GM21529 (cell line): ENCODE results near the gene ATP2C2.
A peak's percentile ranks its signal among the peaks of the same experiment; 100 is the strongest.

Source experiments
- ATAC-seq: cut with Tn5 transposase; IDR thresholded peaks from one replicate; pipeline ENCODE4 v1.9.1; 2021; ENCODE audit not compliant: unreplicated experiment

Gene ATP2C2

GRCh38 chr16:84487358-84487757, 119.0 kb downstream of the ATP2C2 start:
- no peak for ATAC-seq

DNA sequence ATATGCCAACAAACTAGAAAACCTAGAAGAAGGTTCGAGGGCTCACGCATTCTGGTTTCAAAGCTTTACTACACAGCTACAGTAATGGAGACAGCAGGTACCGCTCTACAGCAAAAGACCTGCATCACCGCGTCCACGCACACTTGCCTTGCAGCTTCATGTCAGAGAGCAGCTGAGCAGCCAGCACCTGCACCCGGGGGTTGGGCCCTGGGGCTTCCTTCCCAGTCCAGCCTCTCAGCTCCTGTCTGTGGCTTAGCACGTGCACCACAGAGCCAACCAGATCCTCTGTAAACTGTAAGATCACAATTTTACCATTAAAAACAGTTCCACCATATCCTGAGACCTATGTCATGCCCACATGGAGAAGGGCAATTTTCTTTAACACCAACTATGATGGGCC, 120.8 kb downstream of the ATP2C2 start:
- no peak for ATAC-seq

DNA sequence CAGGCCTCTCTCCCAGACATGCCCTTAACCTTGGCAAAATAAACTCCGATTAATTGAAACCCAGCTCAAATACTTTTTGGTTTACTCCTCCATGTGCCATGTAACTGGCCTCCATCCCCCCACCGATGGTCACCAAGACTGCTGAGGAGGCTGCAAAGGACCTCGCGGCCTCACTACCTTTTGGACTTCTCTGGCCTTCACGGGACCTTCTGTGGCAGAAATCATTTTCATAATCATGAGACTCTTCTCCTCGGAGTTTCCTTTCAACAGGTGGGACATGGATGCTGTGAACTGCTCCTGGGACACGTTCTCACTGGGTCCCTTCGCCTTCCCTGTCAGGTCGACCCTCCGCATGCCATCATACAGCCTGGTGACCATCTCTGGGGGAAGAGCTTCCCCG, 127.2 kb downstream of the ATP2C2 start:
- no peak for ATAC-seq

DNA sequence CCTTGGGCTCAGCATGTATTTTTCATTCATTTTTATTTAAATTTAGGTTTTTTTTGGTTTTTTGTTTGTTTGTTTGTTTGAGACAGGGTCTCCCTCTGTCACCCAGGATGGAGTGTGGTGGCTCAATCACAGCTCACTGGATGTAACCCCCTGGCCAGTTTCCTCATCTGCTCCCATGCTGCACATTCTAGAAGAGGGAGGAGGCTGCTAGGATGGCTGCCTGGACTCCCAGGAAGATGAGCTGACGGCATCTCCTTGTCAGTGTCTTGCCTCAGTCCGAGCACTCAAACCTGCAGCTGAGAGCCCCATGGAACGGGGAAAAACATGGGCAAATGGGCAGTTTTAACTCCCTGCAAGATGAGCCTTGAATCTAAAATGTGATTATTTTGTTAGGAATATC, 128.7 kb downstream of the ATP2C2 start:
- ATAC-seq, result no peak

DNA sequence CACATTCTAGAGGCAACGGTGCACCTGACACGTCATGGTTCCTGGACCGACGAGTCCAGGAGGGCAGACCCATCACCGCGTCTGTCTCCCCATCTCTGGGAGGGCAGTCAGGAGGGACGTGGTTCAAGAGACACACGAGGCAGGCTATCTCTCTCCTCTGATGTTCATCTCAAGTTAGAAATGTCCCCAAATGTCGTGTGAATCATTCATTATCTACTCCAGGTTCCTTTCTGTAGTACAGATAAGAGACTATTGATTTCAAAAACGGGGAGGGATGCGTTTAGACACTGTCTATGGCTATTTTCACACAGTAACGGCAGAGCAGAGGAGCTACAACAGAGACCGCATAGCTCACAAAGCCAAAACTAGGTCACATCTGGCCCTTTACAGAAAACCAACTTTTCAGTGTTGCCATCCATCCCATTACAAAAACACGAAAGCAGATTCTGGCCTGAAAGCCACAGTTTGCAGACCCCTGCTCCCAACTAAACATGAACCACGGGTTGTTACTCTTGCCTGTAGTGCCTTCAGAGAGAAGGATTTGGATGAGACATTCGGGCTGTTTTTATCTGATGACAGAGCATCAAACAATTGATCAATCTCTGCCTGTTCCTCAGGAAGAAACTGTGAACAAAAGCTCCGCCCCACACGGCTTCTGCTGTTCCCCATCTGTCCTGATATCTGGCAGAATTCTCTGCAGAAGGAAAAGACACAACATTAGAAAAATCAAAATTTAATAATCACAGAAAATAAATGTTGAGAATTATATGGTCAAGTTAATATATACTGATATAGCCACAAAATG, 129.3 kb downstream of the ATP2C2 start:
- no peak for ATAC-seq

DNA sequence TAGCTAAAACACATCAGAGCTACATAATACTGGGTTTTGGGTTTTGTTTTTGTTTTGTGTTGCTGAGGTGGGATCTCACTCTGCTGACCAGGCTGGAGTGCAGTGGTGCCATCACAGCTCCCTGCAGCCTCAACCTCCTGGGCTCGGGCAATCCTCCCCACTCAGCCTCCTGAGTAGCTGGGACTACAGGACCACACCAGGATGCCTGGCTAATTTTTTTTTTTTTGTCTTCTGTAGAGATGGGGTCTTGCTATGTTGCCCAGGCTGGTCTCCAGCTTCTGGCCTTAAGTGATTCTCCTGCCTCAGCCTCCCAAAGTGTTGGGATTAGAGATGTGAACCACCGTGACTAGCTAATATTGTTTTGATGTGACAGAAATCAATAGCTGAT, 129.9 kb downstream of the ATP2C2 start:
- ATAC-seq, result no peak

GRCh38 chr16:84498859-84499620, 130.7 kb downstream of the ATP2C2 start:
- no peak for ATAC-seq

DNA sequence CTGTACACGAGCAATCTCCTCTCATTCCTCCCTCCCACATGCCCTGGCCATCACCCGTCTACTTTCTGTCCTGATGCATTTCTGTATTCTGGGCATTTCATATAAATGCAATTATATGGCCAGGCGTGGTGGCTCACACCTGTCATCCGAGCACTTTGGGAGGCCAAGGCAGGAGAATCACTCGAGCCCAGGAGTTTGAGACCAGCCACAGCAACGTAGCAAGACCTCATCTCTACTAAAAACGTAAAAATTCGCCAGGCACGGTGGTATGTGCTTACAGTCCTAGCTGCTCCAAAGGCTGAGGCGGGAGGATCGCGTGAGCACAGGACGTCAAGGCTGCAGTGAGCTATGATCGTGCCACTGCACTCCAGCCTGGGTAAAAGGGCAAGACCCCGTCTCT, 131.3 kb downstream of the ATP2C2 start:
- ATAC-seq, result no peak

DNA sequence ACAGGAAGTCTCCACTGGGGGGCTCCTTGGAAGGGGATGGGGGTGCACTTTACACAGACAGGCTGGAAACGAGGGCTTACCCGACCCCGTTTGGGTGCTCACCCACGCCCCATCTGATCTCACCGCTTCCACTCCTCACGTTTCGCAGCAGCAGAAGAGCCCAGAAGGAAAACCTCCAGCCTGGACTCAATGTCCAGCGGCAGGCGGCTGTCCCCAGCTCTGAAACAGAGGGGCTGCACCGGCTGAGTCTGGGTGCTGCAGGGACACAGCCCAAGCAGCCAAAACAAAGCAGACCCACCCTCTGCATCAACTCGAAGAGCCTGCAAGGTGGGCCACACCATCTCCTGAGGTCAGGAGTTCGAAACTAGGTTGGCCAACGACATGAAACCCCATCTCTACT, 132.2 kb downstream of the ATP2C2 start:
- no peak for ATAC-seq

DNA sequence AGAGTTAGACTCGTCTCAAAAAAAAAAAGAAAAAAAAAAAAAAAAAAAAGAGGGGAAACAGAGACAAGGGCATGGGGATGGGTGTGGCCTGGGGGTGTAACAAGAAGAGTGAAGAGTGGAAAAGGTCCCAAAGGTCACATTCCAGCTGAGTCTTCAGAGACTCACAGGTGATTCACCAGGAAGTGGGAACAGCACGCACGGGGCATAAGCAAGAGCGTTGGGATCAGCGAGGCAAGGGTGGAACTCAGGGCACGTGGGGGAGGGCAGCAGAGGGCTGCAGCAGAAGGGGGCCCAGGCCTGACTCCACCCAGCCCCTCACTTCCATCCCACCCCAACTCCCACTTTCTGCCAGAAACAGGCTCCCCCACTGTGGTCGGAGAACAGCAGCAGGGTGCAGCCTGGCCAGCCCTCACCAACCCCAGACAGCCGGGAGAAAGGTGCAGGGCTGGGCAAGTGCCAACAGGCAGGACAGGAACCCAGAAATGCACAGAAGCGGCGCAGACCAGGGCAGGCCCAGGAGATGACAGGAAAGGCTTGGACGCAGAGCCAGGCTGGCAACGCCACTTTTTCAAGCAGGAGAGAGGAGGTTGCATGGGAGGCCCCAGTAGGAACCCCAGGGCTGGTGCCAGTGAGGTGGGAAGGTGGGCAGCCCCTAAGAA, 132.9 kb downstream of the ATP2C2 start:
- no peak for ATAC-seq

- no peak for ATAC-seq
These were observed 133.7 kb downstream of the ATP2C2 start for GRCh38 chr16:84502075-84502474.

- ATAC-seq, result no peak
These were observed 134.2 kb downstream of the ATP2C2 start for GRCh38 chr16:84502581-84502980.

DNA sequence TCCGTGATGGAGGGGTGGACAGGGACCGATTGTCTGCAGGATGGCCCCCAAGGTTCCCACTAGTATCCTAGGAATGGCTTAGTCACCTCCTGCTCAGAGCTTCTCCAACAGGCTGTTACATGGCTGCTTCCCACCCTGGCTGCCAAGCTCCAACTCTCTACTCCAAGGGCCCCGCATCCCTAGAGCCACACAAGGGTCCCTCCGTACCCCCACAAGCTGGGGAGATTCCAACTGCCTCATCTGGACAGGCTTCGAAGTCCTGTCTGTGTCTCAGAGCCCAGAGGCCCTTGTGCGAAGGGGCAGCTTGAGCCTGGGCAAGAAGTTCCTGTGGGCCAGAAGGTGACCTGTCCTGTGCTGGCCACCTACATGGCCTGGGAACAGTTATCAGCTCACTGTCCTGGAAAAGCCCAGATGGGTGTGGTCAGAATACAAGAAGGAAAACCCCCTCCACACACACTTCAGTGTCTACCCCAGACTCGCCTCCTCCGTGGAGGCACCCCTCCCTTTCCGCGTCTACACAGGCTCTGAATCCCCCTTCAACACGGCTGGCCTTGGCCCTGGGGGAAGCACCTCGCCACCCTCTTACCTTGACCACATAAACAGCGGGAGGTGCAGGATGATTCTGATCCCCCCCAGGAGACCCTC, 135.5 kb downstream of the ATP2C2 start:
- ATAC-seq, result peak; percentile 0

GRCh38 chr16:84504420-84505248, 136.3 kb downstream of the ATP2C2 start, which contains the start of gene MEAK7:
Gene MEAK7, minus strand, starts transcription at chr16:84504659. Its CDS starts 6,573 bp downstream, at chr16:84498086.
- peak; percentile 87 for ATAC-seq

DNA sequence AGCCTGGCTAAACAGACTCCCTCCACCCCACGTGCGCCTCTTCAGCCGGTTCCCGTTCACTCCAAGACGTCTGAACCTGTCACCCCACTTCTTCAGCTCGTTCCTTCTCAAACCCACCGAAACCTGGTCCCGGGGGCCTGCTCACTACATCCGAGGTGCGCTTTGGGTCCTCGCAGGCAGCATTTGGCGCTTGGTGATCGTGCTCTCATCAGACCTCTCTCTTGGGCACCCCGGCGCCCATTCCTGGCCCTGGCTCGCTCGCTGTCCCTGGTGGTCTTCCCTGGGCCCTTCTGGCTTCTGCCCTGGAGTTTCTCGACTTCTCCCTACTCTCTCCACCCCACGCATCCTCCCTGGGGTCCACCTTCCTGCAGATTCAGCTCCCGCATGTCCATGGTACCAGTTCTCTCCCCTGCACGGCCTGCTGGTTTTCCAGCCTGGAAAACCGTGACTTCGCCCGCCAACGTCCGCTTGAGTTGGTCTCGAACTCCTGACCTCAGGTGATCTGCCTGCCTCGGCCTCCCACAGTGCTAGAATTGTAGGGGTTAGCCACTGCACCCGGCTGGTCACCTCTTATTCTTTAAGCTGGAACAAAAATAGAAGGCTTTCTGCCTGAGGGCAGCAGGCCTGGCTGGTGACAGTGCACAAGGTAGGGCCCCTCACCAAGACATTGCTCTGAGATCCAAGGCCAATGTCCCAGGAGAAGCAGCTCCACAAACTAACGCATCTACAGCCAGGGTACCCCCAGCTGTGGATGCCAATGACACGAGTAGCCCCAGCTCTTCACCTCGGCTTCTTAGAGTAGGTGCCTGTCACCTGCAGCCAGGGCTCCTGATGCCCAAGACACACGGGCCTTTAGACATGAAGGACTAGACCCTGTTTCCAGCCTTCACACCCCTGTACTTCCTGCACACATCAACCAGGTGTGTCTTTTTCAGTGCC, 137.2 kb downstream of the ATP2C2 start:
- peak; percentile 1 for ATAC-seq

GRCh38 chr16:84507011-84507982, 139.0 kb downstream of the ATP2C2 start:
- no peak for ATAC-seq

DNA sequence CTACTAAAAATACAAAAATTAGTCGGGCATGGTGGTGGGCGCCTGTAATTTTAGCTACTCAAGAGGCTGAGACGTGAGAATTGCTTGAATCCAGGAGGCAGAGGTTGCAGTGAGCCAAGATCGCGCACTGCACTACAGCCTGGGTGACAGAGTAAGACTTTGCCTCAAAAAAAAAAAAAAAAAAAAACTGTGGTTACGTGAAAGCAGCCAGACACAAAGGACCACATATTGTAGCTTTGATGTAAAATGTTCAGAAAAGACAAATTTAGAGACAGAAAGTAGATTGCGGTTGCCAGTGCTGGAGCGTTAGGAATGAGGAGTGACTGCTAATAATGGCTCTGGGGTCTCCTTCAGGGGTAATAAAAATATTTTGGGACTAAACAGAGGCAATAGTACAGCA, 140.2 kb downstream of the ATP2C2 start:
- no peak for ATAC-seq
